A549 (cell line): ENCODE measurements around the gene MRPL55. TPM values are rescaled to one million over a fixed set of nuclear protein-coding genes. Genes with fewer than 3 reads are reported as not detected.

Experiments
- ATAC-seq, 2 experiments: fragments of 200-7000 bp in 1 of 2; fragments of >200 bp in 1 of 2; cut with Nextera tagmentation in 1 of 2; cut with Tn5 transposase in 1 of 2; 3 replicates each; pipeline versions ENCODE4 v1.8.0 to v1.9.1; 2018 to 2020; ENCODE audit warnings: mild to moderate bottlenecking in 1 of 2, moderate library complexity in 1 of 2
- CTCF ChIA-PET: fragments of 300-600 bp; sonication (Branson Sonifier 250); formaldehyde crosslinking; extraction: SDS; loops from one replicate; lab custom pipeline; 2021; ENCODE audit warnings: antibody characterized with exemption, inconsistent platforms; lab: Yijun Ruan, JAX
- POLR2A ChIA-PET: fragments of 350-600 bp; formaldehyde crosslinking; extraction: SDS; loops from one replicate; lab custom pipeline; 2021; ENCODE audit warnings: antibody characterized with exemption, inconsistent platforms; lab: Yijun Ruan, JAX
- DNase-seq, 2 experiments: peaks; one replicate each; pipeline versions ENCODE4 v3.0.0 to v3.0.0-alpha.2; 2011 to 2016; ENCODE audit warnings: low read depth in 1 of 2, low spot score in 1 of 2
- FAIRE-seq: peaks from 2 replicates; lab custom pipeline; 2011; peaks lifted over from hg19 to GRCh38; lab: Jason Lieb, UNC
- H3K27ac ChIP-seq, 2 experiments: fragments of >200 bp; sonication (Bioruptor Twin); formaldehyde crosslinking; 3 replicates each; pipeline ENCODE4 v1.5.1; 2016 to 2017
- H3K4me1 ChIP-seq: fragments of >200 bp; sonication (Bioruptor Twin); formaldehyde crosslinking; 3 replicates; pipeline ENCODE4 v1.6.1; 2016
- H3K4me2 ChIP-seq: fragments of >200 bp; sonication (Bioruptor Twin); formaldehyde crosslinking; 3 replicates; pipeline ENCODE4 v1.6.1; 2016
- H3K4me3 ChIP-seq: fragments of >200 bp; sonication (Bioruptor Twin); formaldehyde crosslinking; 3 replicates; pipeline ENCODE4 v1.5.1; 2016
- H3K9me3 ChIP-seq: fragments of >200 bp; sonication (Bioruptor Twin); formaldehyde crosslinking; 3 replicates; pipeline ENCODE4 v1.6.1; 2016
- ATOH8 ChIP-seq: fragments of 250-450 bp; sonication (Bioruptor Pico); IDR thresholded peaks from 2 replicates; pipeline ENCODE4 v1.5.0; 2020; ENCODE audit warnings: low read depth, mild to moderate bottlenecking, moderate library complexity
- BCL3 ChIP-seq: fragments of >200 bp; sonication (Bioruptor Twin); formaldehyde crosslinking; IDR thresholded peaks from 3 replicates; pipeline ENCODE4 v1.6.1; 2016
- CBX2 ChIP-seq: fragments of 200-600 bp; sonication (generic); IDR thresholded peaks from 2 replicates; pipeline ENCODE4 v1.6.1; 2016; ENCODE audit warnings: low read depth, mild to moderate bottlenecking, borderline replicate concordance
- CTCF ChIP-seq: fragments of >200 bp; sonication (Bioruptor Twin); formaldehyde crosslinking; IDR thresholded peaks from 3 replicates; pipeline ENCODE4 v1.5.1; 2016
- EHMT2 ChIP-seq: fragments of 200-600 bp; sonication (generic); IDR thresholded peaks from 2 replicates; pipeline ENCODE4 v1.6.1; 2016; ENCODE audit warnings: antibody characterized with exemption, low read depth, mild to moderate bottlenecking, moderate library complexity
- ELK1 ChIP-seq: fragments of 150-350 bp; IDR thresholded peaks from 2 replicates; pipeline ENCODE4 v1.6.1; 2014; ENCODE audit warnings: low read depth, mild to moderate bottlenecking, low read length
- ESRRA ChIP-seq: fragments of 150-350 bp; IDR thresholded peaks from 2 replicates; pipeline ENCODE4 v1.6.1; 2014; ENCODE audit warnings: mild to moderate bottlenecking, low read length, borderline replicate concordance
- FOSB ChIP-seq: fragments of 250-450 bp; sonication (Bioruptor Pico); IDR thresholded peaks from 2 replicates; pipeline ENCODE4 v1.5.0; 2020; ENCODE audit warnings: mild to moderate bottlenecking, moderate library complexity
- FOSL2 ChIP-seq, 2 experiments: fragments of 450-650 bp in 1 of 2; fragments of >200 bp in 1 of 2; sonication (Bioruptor Twin) in 1 of 2; formaldehyde crosslinking; IDR thresholded peaks; 2 replicates each; pipeline versions ENCODE4 v1.5.0 to v1.6.1; 2016 to 2020; ENCODE audit warnings: mild to moderate bottlenecking in 1 of 2, moderate library complexity in 1 of 2
- HMGXB4 ChIP-seq: fragments of 250-450 bp; sonication (Bioruptor Pico); IDR thresholded peaks from 2 replicates; pipeline ENCODE4 v1.5.0; 2021; ENCODE audit warnings: mild to moderate bottlenecking, moderate library complexity, borderline replicate concordance
- HOXB13 ChIP-seq: fragments of 250-450 bp; sonication (Bioruptor Pico); IDR thresholded peaks from 2 replicates; pipeline ENCODE4 v1.5.0; 2020; ENCODE audit warnings: low read depth, mild to moderate bottlenecking, moderate library complexity
- HOXB5 ChIP-seq: fragments of 250-450 bp; sonication (Bioruptor Pico); IDR thresholded peaks from 2 replicates; pipeline ENCODE4 v1.5.0; 2020; ENCODE audit warnings: mild to moderate bottlenecking, moderate library complexity
- KDM1A ChIP-seq: fragments of 200-600 bp; sonication (generic); IDR thresholded peaks from 2 replicates; pipeline ENCODE4 v1.6.1; 2016; ENCODE audit warnings: low read depth, mild to moderate bottlenecking
- MAX ChIP-seq: IDR thresholded peaks from 2 replicates; pipeline ENCODE4 v1.6.1; 2012
- MAZ ChIP-seq: fragments of 150-350 bp; IDR thresholded peaks from 2 replicates; pipeline ENCODE4 v1.6.1; 2014; ENCODE audit warnings: antibody characterized with exemption, low read depth, low read length, borderline replicate concordance
- MYC ChIP-seq: IDR thresholded peaks from 2 replicates; pipeline ENCODE4 v1.6.1; 2012; ENCODE audit warnings: mild to moderate bottlenecking, inconsistent platforms, low read length, improper control_type of control experiment, borderline replicate concordance
- PHF8 ChIP-seq: fragments of 200-600 bp; sonication (generic); IDR thresholded peaks from 2 replicates; pipeline ENCODE4 v1.6.1; 2016; ENCODE audit warnings: low read depth, mild to moderate bottlenecking, antibody characterized with exemption, moderate library complexity, borderline replicate concordance
- POLR2AphosphoS2 ChIP-seq: conservative IDR thresholded peaks from 2 replicates; pipeline ENCODE4 v1.6.1; 2012; ENCODE audit warnings: low read length, improper control_type of control experiment, inconsistent platforms
- RCOR1 ChIP-seq: fragments of 150-350 bp; IDR thresholded peaks from 2 replicates; pipeline ENCODE4 v1.6.1; 2014; ENCODE audit warnings: antibody characterized with exemption, low read length, low read depth
- REST ChIP-seq: fragments of 200-600 bp; sonication (generic); IDR thresholded peaks from 2 replicates; pipeline ENCODE4 v1.6.1; 2016; ENCODE audit warnings: antibody characterized with exemption, mild to moderate bottlenecking, moderate library complexity
- SREBF2 ChIP-seq: fragments of 450-650 bp; IDR thresholded peaks from 2 replicates; pipeline ENCODE4 v1.6.1; 2014; ENCODE audit warnings: mild to moderate bottlenecking, moderate library complexity
- TFCP2L1 ChIP-seq: fragments of 250-450 bp; sonication (Bioruptor Pico); IDR thresholded peaks from 2 replicates; pipeline ENCODE4 v1.5.0; 2021; ENCODE audit warnings: mild to moderate bottlenecking
- ZSCAN20 ChIP-seq: fragments of 250-450 bp; sonication (Bioruptor Pico); IDR thresholded peaks from 2 replicates; pipeline ENCODE4 v1.8.0; 2022; ENCODE audit warnings: mild to moderate bottlenecking, moderate library complexity
- WGBS: methylation state at CpG from one replicate; pipeline ENCODE4 v1.1.6; 2017; ENCODE audit errors: missing lambda C conversion rate; 5-methylcytosine and 5-hydroxymethylcytosine counted together
- polyA plus RNA-seq, 4 experiments: library from polyadenylated mRNA; depleted of rRNA in 3 of 4; stranded (reverse); fragments of >200 nt; fragmentation: RNase III in 1 of 4; extraction: RNeasy Plus Mini Kit Qiagen cat#74134 plus additional on column Dnase treatment in 1 of 4; gene quantifications; 2 replicates in 3 of 4; 3 replicates in 1 of 4; pipeline ENCODE4 v1.2.3, GENCODE V29; 2011 to 2017

Gene MRPL55
- polyA plus RNA-seq, 2 of the 4 experiments (the other 2 are of a cell fraction): 54.2 to 80.0 TPM

- Histone ChIP-seq H3K9me3 (no peaks in the 10 kb centered on the region), H3K4me1 (no peaks in the 10 kb centered on the region), H3K4me3 (no peak overlapping the region), H3K27ac (no peak overlapping the region), H3K4me2 (no peak overlapping the region)
- CTCF ChIA-PET: interaction anchor here (8.2 kb wide), 1 partner anchor 7 kb away, joined by 89 read pairs; the partner anchor contains the start of gene IBA57
- FAIRE-seq (no peak), DNase-seq (no peak), ATAC-seq (no peak)
- POLR2A ChIA-PET: no interaction called here
- TF ChIP-seq ATOH8 (CRISPR knock-in tag): no peak
- TF ChIP-seq SREBF2: no peak
- no peak for TF ChIP-seq EHMT2
- no peak for TF ChIP-seq CBX2
- no peak for TF ChIP-seq HOXB13 (CRISPR knock-in tag)
- TF ChIP-seq ESRRA: no peak
- no peak for TF ChIP-seq CTCF
- TF ChIP-seq FOSB (CRISPR knock-in tag): no peak
- TF ChIP-seq MAZ: no peak
- TF ChIP-seq KDM1A: no peak
- no peak for TF ChIP-seq PHF8
- no peak for TF ChIP-seq MAX
- no peak for TF ChIP-seq ELK1
- TF ChIP-seq HMGXB4 (CRISPR knock-in tag): no peak
- no peak for TF ChIP-seq HOXB5 (CRISPR knock-in tag)
- no peak for TF ChIP-seq MYC
- no peak for TF ChIP-seq FOSL2 (IDR thresholded peaks at IDR 0.05)
- TF ChIP-seq FOSL2 (CRISPR knock-in tag; IDR thresholded peaks at IDR 0.05): no peak
- WGBS: 91% methylated on average over 44 of the region's 98 CpGs
These were observed 49.3 kb upstream of the MRPL55 start for GRCh38 chr1:228158151-228159007.

GRCh38 chr1:228157729-228158126, 48.6 kb upstream of the MRPL55 start:
- POLR2A ChIA-PET: no interaction called here
- FAIRE-seq: no peak
- TF ChIP-seq FOSL2 (IDR thresholded peaks at IDR 0.05) (no peak), FOSL2 (CRISPR knock-in tag; IDR thresholded peaks at IDR 0.05) (no peak), TFCP2L1 (CRISPR knock-in tag) (no peak), RCOR1 (no peak), POLR2AphosphoS2 (no peak), REST (no peak), BCL3 (no peak), ZSCAN20 (no peak)

More at GRCh38 chr1:228157729-228158126, 48.6 kb upstream of the MRPL55 start:
- DNase-seq (no peak), ATAC-seq (no peak)
- Histone ChIP-seq H3K4me3 (no peak overlapping the region), H3K9me3 (no peaks in the 10 kb centered on the region), H3K4me2 (no peak overlapping the region), H3K4me1 (no peaks in the 10 kb centered on the region), H3K27ac (no peak overlapping the region)
- CTCF ChIA-PET: interaction anchor here (1.5 to 8.2 kb wide), 2 partner anchors 8 to 15 kb away, joined by 4 to 89 read pairs; partner anchors contain the start of gene IBA57
- 90% methylated on average over 30 of the region's 43 CpGs for WGBS
